Sigmoid colon (tissue), 4 donors: ENCODE data around the gene SSBP3.
"Not testable (repeated sequence)": the region's sequence is repeated elsewhere in the genome, so short reads cannot be mapped to it uniquely, and the experiment has no call there.

Experiments
- CTCF ChIP-seq, 4 experiments: fragments of 450-650 bp in 3 of 4; fragments of 200-600 bp in 1 of 4; IDR thresholded peaks; one replicate each; pipeline ENCODE4 v1.5.1; 2016 to 2019; ENCODE audit warnings: antibody characterized with exemption in 4 of 4, mild to moderate bottlenecking in 3 of 4, moderate library complexity in 2 of 4
- EP300 ChIP-seq, 4 donors: sonication (generic); formaldehyde crosslinking; IDR thresholded peaks; one replicate each; pipeline ENCODE4 v1.6.1; 2017; ENCODE audit warnings: antibody characterized with exemption in 4 of 4

- not testable (repeated sequence) for TF ChIP-seq EP300, CTCF (IDR thresholded peaks at IDR 0.05)
These were observed 12.4 kb upstream of the SSBP3 start for GRCh38 chr1:54418598-54418997.
